GM18951 (cell line): ENCODE data around the gene PTGFRN.
"Not testable (repeated sequence)": the region's sequence is repeated elsewhere in the genome, so short reads cannot be mapped to it uniquely, and the experiment has no call there.

Source experiments
- POLR2A ChIP-seq: IDR thresholded peaks from 4 replicates; pipeline ENCODE4 v1.6.1; 2011; ENCODE audit warnings: mild to moderate bottlenecking; ENCODE audit not compliant: insufficient read length, insufficient read depth; ENCODE audit errors: extremely low read depth
- in situ Hi-C: fragments of 300-500 bp; cut with MboI; formaldehyde crosslinking; loops from one replicate; pipeline ENCODE4 v1.12.0; 2022; ENCODE audit warnings: low sequenced_read_pairs, mixed read lengths, inconsistent platforms; ENCODE audit not compliant: unreplicated experiment

The PTGFRN gene

DNA sequence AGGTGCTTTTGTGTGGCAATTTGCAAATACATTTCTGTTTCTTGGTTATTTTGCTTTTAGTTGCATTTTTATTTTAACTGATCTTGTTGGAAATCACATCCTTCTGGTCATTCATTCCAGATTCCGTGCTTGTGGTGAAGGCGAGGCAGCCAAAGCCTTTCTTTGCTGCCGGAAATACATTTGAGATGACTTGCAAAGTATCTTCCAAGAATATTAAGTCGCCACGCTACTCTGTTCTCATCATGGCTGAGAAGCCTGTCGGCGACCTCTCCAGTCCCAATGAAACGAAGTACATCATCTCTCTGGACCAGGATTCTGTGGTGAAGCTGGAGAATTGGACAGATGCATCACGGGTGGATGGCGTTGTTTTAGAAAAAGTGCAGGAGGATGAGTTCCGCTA is 57.1 kb downstream of the PTGFRN start:
- in situ Hi-C loops, result no loop called here
- no peak for TF ChIP-seq POLR2A

DNA sequence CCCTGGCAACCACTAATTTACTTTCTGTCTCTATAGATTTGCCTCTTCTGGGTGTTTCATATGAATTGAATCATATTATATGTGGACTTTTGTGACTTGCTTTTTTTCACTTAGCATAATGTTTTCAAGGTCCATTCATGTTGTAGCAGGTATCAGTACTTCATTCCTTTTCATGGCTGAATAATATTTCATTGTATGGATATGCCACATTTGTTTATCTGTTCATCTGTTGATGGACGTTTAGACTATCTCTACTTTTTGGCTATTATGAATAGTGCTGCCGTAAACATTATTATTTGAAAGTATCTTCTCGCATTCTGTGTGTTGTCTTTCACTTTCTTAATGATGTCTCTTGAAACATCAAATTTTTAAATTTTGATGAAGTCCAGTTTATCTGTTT is 59.0 kb downstream of the PTGFRN start:
- TF ChIP-seq POLR2A, result no peak
- in situ Hi-C loops, result no loop called here

DNA sequence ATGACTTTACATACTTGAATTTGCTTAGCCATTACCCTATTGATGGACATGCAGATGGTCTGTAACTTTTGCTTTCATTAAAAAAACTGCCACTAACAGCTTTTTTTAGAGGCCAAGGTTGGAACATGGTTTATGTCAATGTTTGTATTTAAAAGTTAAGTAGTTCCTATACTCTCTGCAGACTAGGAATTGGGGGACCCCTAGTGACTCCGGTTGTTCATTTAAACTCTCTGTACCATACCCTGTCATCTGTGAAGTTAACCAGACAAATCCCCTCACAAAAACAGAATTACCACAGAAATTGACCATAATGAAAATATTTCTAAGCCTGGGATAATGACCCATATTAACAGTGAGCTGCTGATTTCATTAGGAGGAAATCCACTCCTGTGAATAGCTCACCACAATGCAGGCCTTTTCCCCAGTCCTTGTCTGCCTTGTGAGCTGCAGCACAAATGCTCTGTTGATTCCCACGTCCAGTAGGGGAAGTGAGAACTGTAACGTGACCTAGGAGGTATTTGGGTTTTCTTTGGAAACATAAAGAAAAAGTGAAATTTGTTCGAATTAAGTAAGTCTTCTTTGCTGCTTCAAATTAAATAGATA is 61.6 kb downstream of the PTGFRN start:
- no peak for TF ChIP-seq POLR2A
- in situ Hi-C loops, result no loop called here

DNA sequence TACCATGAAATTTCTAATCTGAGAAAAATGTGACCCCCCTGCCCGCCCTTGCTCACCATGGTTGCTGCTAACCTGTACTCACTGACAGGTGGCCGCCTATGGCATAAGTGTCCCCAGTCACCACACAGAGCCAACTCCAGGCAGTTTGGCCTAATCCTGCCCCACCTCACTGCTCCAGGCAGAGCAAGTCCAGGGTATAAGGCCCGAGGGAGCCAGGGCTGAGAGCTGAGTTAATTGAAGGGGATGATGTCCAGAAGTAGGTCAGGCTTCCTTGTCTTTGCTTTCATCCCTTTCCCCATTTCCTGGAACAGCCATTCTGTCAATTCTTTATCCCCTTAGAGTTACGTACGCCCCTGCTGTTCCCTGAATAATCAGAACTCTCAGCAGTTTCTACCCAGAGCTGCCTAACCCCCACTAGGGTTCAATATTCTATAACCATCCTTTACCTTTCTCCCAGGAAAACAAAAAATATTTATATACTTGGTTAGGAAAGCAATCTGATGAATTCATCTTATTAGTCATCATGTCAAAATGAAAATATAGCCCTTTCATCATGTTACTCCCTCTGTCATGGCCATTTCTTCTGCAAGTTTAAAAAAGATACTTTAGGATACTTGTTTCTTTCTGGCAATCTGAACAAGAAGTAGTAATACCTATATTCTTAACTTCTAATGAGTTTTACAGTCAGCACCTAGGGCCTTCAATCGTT is 62.4 kb downstream of the PTGFRN start:
- no peak for TF ChIP-seq POLR2A
- in situ Hi-C loops, result no loop called here

GRCh38 chr1:116972674-116973030 is 62.9 kb downstream of the PTGFRN start:
- in situ Hi-C loops, result no loop called here
- TF ChIP-seq POLR2A, result no peak

- in situ Hi-C loops, result not testable (repeated sequence)
Observed at GRCh38 chr1:116980309-116980708, 70.6 kb downstream of the PTGFRN start.

- TF ChIP-seq POLR2A, result no peak
- in situ Hi-C loops, result no loop called here
Observed at GRCh38 chr1:116981521-116982037, 71.9 kb downstream of the PTGFRN start.

- TF ChIP-seq POLR2A, result no peak
- in situ Hi-C loops, result no loop called here
Observed at GRCh38 chr1:116982319-116983004, 72.7 kb downstream of the PTGFRN start.

DNA sequence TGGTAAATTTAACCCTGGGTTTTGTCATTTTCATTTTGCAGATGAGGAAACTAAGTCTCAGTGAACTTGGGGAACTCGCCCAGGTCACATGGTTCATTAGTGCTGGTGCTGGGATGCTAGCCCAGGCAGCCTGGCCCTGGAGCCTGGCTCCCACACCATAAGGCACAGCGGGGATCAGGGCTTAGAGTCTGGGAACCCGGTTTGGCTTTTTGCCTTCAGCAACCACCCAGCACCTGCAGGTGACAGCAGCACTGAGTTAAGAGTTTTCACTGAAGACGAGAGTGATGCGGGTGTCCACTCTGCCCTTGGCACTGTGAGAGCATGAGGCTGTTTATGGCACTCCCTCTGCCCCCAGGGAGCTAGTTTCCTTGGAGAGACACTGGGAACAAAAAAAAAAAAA is 73.4 kb downstream of the PTGFRN start:
- in situ Hi-C loops, result no loop called here

DNA sequence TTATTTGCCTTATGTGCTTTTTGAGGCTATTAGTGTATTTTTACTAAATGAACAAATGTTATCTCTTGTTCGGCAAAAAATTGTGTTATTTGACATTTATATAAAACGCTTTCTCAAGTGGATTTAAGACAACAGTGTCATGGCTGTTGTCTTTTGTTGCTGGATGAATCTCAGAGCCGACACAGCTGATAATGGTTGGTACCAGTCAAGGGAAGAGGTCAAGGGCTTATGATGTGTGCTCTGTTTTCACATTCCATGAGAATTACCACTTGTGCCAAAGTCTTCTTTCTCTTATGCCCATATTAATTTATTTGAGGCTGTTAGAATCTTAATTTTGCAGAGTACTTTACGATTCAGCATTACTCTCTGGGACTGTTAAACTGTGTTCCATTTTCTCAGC is 74.0 kb downstream of the PTGFRN start:
- TF ChIP-seq POLR2A, result no peak
- in situ Hi-C loops, result no loop called here

More for the DNA sequence above, 73.4 kb downstream of the PTGFRN start:
- no peak for TF ChIP-seq POLR2A

GRCh38 chr1:116984406-116985160 is 74.9 kb downstream of the PTGFRN start:
- TF ChIP-seq POLR2A, result no peak
- in situ Hi-C loops, result no loop called here

DNA sequence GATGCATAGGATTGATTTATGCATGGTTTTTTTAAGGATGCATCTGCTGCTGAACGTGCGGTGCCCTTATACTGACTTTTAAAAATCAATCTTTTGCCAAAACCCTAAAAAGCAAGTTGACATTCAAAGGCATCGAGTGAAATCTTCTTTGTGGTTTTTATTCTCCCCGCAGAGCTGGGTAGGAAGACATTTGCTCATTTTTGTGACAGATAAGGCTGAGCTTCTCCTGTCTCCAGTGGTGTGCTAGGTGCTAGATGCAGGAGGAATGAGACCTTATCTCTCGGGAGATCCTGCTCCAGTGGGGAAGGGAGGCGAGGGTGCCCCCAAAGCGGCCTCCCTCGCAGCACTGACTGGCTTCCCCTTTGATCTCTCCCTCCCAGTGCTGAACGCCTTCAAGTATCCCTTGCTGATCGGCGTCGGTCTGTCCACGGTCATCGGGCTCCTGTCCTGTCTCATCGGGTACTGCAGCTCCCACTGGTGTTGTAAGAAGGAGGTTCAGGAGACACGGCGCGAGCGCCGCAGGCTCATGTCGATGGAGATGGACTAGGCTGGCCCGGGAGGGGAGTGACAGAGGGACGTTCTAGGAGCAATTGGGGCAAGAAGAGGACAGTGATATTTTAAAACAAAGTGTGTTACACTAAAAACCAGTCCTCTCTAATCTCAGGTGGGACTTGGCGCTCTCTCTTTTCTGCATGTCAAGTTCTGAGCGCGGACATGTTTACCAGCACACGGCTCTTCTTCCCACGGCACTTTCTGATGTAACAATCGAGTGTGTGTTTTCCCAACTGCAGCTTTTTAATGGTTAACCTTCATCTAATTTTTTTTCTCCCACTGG is 76.9 kb downstream of the PTGFRN start:
- no peak for TF ChIP-seq POLR2A
- in situ Hi-C loops, result no loop called here

DNA sequence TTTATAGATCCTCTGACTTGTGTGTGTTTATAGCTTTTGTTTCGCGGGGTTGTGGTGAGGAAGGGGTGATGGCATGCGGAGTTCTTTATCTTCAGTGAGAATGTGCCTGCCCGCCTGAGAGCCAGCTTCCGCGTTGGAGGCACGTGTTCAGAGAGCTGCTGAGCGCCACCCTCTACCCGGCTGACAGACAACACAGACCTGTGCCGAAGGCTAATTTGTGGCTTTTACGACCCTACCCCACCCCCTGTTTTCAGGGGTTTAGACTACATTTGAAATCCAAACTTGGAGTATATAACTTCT is 77.5 kb downstream of the PTGFRN start:
- TF ChIP-seq POLR2A, result no peak
- in situ Hi-C loops, result no loop called here
